A549 (cell line): ENCODE measurements around the gene HCST.

ENCODE experiments used
- BHLHE40 ChIP-seq: IDR thresholded peaks from 2 replicates; pipeline ENCODE4 v1.6.1; 2012; ENCODE audit warnings: low read depth, low read length, inconsistent platforms
- CTCF ChIP-seq: fragments of >200 bp; sonication (Bioruptor Twin); formaldehyde crosslinking; IDR thresholded peaks from 3 replicates; pipeline ENCODE4 v1.5.1; 2016
- HDAC2 ChIP-seq: fragments of 200-600 bp; sonication (generic); IDR thresholded peaks from 2 replicates; pipeline ENCODE4 v1.6.1; 2016
- JUN ChIP-seq, 2 experiments: fragments of >200 bp; sonication (Bioruptor Twin); formaldehyde crosslinking; IDR thresholded peaks; 2 replicates in 1 of 2; 3 replicates in 1 of 2; pipeline ENCODE4 v1.6.1; 2016 to 2017
- PBX3 ChIP-seq: IDR thresholded peaks from 2 replicates; pipeline ENCODE4 v1.6.1; 2012

- no peak for TF ChIP-seq PBX3
- no peak for TF ChIP-seq JUN (IDR thresholded peaks at IDR 0.05)
- TF ChIP-seq HDAC2: no peak
- no peak for TF ChIP-seq BHLHE40
- TF ChIP-seq CTCF: no peak
These were observed 38.5 kb downstream of the HCST start for GRCh38 chr19:35940839-35941238.
